LNCAP (cell line): ENCODE measurements around the gene MERTK.

Experiments
- CTCF ChIP-seq: fragments of 450-650 bp; IDR thresholded peaks from 2 replicates; pipeline ENCODE4 v1.5.1; 2017; ENCODE audit warnings: mild to moderate bottlenecking

MERTK gene

GRCh38 chr2:111986116-111986900, 87.9 kb downstream of the MERTK start:
- no peak for TF ChIP-seq CTCF

GRCh38 chr2:111990375-111990774, 92.0 kb downstream of the MERTK start:
- TF ChIP-seq CTCF = no peak

- no peak for TF ChIP-seq CTCF
Measured at GRCh38 chr2:111990856-111991255, 92.4 kb downstream of the MERTK start.

- no peak for TF ChIP-seq CTCF
Measured at GRCh38 chr2:111994042-111994441, 95.6 kb downstream of the MERTK start.

- no peak for TF ChIP-seq CTCF
Measured at GRCh38 chr2:111995148-111995547, 96.7 kb downstream of the MERTK start.

- no peak for TF ChIP-seq CTCF
Measured at GRCh38 chr2:111999809-112000208, 101.4 kb downstream of the MERTK start.

GRCh38 chr2:112000399-112001135, 102.2 kb downstream of the MERTK start:
- no peak for TF ChIP-seq CTCF
